Endothelial cell of umbilical vein (primary cell): ENCODE data around the gene CCSAP.

ENCODE experiments used
- EZH2 ChIP-seq: IDR thresholded peaks from 2 replicates; pipeline ENCODE4 v1.6.1; 2012; ENCODE audit warnings: borderline replicate concordance, low read depth, mild to moderate bottlenecking, moderate library complexity, low read length, inconsistent platforms; ENCODE audit not compliant: severe bottlenecking
- JUN ChIP-seq: IDR thresholded peaks from 2 replicates; pipeline ENCODE4 v1.6.1; 2011; ENCODE audit warnings: borderline replicate concordance, low read depth; ENCODE audit not compliant: insufficient read length, insufficient read depth
- TF ChIP-seq, protein P1 (sequence below), 2 donors: IDR thresholded peaks; 1 replicate in 1 of 2; 2 replicates in 1 of 2; pipeline ENCODE4 v1.5.1; 2011; ENCODE audit warnings: low read length in 2 of 2, mild to moderate bottlenecking in 2 of 2, moderate library complexity in 2 of 2, control low read depth in 1 of 2, inconsistent platforms in 1 of 2, low read depth in 1 of 2; ENCODE audit not compliant: insufficient read depth in 1 of 2; ENCODE audit errors: extremely low read depth in 1 of 2

DNA sequence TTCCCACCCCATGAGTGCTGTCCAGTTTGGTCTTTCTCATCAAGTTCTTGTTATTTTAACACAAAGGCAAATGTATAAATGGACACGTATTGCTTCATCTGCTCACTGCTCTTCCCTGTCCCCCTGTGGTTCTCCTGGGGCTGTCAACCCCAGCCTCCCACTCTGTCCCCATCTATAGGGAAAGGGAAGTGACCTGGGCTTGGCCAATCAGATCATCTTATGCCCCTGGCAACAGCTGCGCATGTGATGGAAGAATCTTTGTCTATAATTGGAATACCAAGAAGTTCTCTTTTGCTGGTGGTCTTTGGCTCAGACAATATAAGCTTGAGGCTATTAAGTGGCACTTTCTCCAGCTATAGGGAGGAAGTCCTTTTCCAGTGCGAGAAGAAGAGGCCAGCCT is 4.7 kb upstream of the CCSAP start:
- TF ChIP-seq EZH2 = no peak
- TF ChIP-seq, protein P1, sequence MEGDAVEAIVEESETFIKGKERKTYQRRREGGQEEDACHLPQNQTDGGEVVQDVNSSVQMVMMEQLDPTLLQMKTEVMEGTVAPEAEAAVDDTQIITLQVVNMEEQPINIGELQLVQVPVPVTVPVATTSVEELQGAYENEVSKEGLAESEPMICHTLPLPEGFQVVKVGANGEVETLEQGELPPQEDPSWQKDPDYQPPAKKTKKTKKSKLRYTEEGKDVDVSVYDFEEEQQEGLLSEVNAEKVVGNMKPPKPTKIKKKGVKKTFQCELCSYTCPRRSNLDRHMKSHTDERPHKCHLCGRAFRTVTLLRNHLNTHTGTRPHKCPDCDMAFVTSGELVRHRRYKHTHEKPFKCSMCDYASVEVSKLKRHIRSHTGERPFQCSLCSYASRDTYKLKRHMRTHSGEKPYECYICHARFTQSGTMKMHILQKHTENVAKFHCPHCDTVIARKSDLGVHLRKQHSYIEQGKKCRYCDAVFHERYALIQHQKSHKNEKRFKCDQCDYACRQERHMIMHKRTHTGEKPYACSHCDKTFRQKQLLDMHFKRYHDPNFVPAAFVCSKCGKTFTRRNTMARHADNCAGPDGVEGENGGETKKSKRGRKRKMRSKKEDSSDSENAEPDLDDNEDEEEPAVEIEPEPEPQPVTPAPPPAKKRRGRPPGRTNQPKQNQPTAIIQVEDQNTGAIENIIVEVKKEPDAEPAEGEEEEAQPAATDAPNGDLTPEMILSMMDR (IDR thresholded peaks at IDR 0.05; ENCODE audit: extremely low read depth in 1 of 2, insufficient read depth in 1 of 2, low read depth in 1 of 2, low read length in 2 of 2) = no peak
- TF ChIP-seq JUN = no peak
